Measurements from ENCODE around the gene INSL3. TPM values are rescaled to one million over a fixed set of nuclear protein-coding genes. Genes with fewer than 3 reads are reported as not detected.

INSL3 gene
- polyA plus RNA-seq, 6 donors from 2014 or later, result 0.49 to 1.8 (median 0.89) TPM; not detected in 1

DNA sequence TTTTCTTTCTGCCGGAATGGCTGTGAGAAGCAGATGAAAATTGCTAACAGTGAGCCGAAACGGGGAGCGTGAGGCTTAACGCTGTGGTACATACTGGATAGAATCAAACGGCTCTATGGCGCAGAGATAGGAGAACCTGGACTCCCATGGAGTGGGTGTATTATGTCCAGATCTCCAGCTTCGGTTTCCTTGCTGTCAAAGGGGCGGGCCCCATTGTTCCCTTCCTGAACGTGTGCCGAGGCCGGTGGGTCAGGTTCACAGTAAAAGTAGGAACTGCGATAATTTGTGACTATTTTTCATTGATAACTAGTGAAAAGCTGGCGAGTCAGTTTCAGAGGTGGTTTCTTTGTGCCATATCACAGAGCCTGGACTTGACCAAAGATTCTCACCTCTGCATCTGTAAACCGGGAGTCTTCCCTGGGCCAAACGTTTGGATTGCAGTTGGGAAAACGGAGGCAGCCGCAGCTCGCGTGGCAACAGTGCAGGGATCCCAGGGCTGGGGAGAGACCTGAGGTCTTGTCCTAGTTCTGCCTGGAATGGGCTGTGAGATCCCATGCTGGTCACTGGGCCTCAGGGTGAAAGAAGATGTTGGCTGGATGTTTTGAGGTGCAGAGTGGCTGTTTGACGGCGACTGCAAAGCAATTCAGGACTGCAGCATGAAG, 39.1 kb upstream of the INSL3 start:
- no peak for ATAC-seq (ENCODE audit: low read depth in 2 of 2)
- Mint-ChIP-seq H3K36me3 (peaks cover 0 to 14% of the 10 kb centered on the region in 2 donors), H3K9me3 (no peaks in the 10 kb centered on the region), H3K27me3 (peaks cover 0 to 2% (median 0%) of the 10 kb centered on the region in 3 donors), H3K27ac (peak overlapping the region; percentile 86 to 100 (median 97)), H3K4me3 (peak overlapping the region; percentile 95 to 100 (median 99)), H3K4me1 (peaks cover 36 to 53% (median 46%) of the 10 kb centered on the region in 3 donors)
- DNase-seq, result no peak

- Mint-ChIP-seq H3K9me3 (no peaks in the 10 kb centered on the region), H3K27me3 (peaks cover 0 to 4% (median 0%) of the 10 kb centered on the region in 3 donors), H3K27ac (peak within 1 kb of the TSS; percentile 95 to 100 (median 98)), H3K36me3 (peaks cover 0 to 14% of the 10 kb centered on the region in 2 donors), H3K4me3 (peak within 1 kb of the TSS; percentile 95 to 100 (median 99)), H3K4me1 (peaks cover 39 to 56% (median 46%) of the 10 kb centered on the region in 3 donors)
- ATAC-seq (ENCODE audit: low read depth in 2 of 2), result peak; percentile 91 to 92
- peak; percentile 97 for DNase-seq
These were observed 38.4 kb upstream of the INSL3 start, which contains the start of gene RPL18A for GRCh38 chr19:17859533-17860330. RPL18A (plus strand) TSS chr19:17859910; CDS start chr19:17859957, 47 bp downstream.

DNA sequence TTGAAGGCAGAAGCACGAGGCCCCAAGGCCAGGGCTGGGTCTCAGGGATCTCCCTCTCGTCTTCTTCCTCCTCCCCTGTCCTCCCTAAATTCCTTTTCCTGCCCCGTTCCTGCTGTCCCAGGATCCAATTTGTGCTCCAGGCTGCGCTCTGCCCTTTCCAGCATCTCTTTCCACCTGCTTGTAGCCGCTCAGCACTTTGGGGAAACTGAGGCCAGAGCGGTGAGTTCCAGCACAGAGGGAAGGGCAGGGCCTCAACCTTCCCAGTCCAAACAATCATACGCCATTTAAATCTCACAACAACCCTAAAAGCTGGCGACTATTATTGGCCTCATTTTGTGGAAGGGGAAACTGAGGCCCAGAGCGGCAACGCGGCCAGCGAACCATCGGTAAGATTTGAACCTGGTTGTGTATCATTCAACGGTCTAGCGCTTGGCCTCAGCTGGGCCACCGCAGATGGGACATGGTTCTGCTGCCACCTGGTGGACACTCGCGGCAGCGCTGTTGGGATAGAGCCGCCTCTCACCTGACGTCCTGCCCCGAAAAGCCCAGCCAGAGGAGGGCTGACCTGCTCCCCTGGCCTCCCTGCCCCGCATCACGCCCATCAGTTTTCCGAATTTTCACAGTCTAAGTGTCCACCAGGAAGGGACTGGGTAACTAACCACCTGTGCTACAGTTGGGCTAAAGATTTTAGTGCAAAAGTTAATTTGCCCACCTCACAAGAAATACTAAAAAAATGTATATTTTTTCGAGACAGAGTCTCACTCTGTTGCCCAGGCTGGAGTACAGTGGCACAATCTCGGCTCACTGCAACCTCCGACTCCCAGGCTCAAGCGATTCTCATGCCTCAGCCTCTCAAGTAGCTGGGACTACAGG, 34.2 kb upstream of the INSL3 start:
- H3K4me3 Mint-ChIP-seq, result peak overlapping the region in 1 of 8 donors; percentile 47
- H3K9me3 Mint-ChIP-seq, result no peaks in the 10 kb centered on the region
- ATAC-seq (ENCODE audit: low read depth in 2 of 2), result peak in 1 of 2 donors; percentile 16
- peak; percentile 78 for DNase-seq
- peaks cover 0 to 4% (median 0%) of the 10 kb centered on the region in 3 donors for H3K27me3 Mint-ChIP-seq
- H3K36me3 Mint-ChIP-seq, result peaks cover 0 to 8% of the 10 kb centered on the region in 2 donors
- H3K27ac Mint-ChIP-seq, result peak overlapping the region in 5 of 6 donors; percentile 24 to 87 (median 66)
- H3K4me1 Mint-ChIP-seq, result peaks cover 31 to 41% (median 34%) of the 10 kb centered on the region in 3 donors

DNA sequence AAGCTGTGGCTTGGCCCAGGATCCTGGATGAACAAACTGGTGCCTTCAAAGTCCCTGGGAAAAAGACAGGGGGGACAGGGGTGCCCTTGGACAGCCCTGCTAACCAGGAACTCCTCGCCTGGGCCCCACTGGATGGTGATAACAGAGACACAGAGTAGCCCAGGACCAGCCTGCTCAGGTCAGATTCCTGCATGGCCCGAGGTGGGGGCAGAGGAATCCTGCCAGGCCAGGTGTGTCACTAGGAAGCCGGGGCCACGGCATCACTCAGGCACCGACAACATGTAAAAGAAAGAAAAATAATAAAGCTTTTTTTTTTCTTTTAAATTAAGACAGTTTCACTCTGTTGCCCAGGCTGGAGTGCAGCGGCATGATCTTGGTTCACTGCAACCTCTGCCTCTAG, 32.7 kb upstream of the INSL3 start:
- Mint-ChIP-seq H3K9me3 (no peaks in the 10 kb centered on the region), H3K4me3 (peak overlapping the region in 1 of 8 donors; percentile 47), H3K27ac (peak overlapping the region in 1 of 6 donors; percentile 67), H3K27me3 (peaks cover 0 to 4% (median 0%) of the 10 kb centered on the region in 3 donors), H3K36me3 (no peaks in the 10 kb centered on the region), H3K4me1 (peaks cover 28 to 43% (median 36%) of the 10 kb centered on the region in 3 donors)
- DNase-seq (no peak), ATAC-seq (ENCODE audit: low read depth in 2 of 2) (no peak)

- Mint-ChIP-seq H3K27ac (peak overlapping the region; percentile 92 to 99 (median 96)), H3K27me3 (no peaks in the 10 kb centered on the region), H3K4me1 (peaks cover 49 to 81% (median 70%) of the 10 kb centered on the region in 3 donors), H3K9me3 (no peaks in the 10 kb centered on the region), H3K4me3 (peak overlapping the region; percentile 82 to 95 (median 92)), H3K36me3 (no peaks in the 10 kb centered on the region)
- DNase-seq (no peak), ATAC-seq (ENCODE audit: low read depth in 2 of 2) (no peak)
These were observed 27.4 kb upstream of the INSL3 start for GRCh38 chr19:17848595-17849292.

DNA sequence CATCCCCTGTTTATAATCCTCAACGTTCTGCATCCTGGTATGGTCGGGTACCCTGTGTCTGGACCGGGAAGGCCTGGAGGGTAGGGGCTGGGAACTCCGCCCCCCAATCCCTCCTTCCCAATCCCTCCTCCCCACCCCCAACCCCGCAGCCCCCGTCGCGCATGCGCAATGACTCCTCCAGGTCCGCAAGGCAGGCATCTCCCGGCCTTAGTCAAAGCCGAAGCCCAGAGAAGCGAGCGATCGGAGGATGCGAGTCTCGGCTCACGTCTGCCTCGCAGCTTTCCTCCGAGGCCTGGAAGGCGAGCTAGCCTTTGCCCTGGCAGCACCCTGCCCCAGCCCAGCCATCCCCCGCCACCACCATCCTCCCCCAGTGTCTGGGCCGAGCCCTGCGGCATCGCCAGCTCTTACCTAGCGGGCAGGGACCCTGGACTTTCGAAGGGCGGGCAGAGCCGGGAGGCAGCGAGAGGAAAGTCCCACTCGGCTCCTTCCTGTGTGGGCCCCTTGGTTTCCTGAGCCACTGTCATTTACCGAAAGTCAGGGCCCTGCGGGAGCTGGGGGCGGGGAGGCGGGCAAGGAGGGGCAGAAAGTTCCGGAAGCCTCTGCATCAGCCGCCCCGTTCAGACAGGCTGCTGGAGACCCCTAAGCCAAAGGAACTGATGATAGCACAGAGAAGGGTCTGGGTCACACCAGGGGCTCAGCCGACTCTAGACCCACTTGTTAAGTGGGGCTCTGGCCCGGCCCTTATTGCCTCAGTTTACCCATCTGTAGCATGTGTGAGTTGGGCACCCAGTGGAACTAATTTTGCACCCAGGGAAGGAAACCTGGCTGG, 26.4 kb upstream of the INSL3 start, which contains the start of gene JAK3:
Gene JAK3, minus strand, starts transcription at position 445 of the 829 bp plus-strand sequence. CDS start 3,565 bp downstream, outside the sequence.
- ATAC-seq (ENCODE audit: low read depth in 2 of 2) (peak; percentile 81 to 83), DNase-seq (peak; percentile 77)
- H3K9me3 Mint-ChIP-seq, result no peaks in the 10 kb centered on the region
- H3K36me3 Mint-ChIP-seq, result no peaks in the 10 kb centered on the region
- peak within 1 kb of the TSS; percentile 82 to 95 (median 92) for H3K4me3 Mint-ChIP-seq
- H3K4me1 Mint-ChIP-seq, result peaks cover 54 to 85% (median 72%) of the 10 kb centered on the region in 3 donors
- H3K27ac Mint-ChIP-seq, result peak within 1 kb of the TSS; percentile 92 to 99 (median 96)
- no peaks in the 10 kb centered on the region for H3K27me3 Mint-ChIP-seq

- H3K4me1 Mint-ChIP-seq, result peaks cover 50 to 71% (median 64%) of the 10 kb centered on the region in 3 donors
- H3K27me3 Mint-ChIP-seq, result no peaks in the 10 kb centered on the region
- H3K27ac Mint-ChIP-seq, result peak overlapping the region; percentile 68 to 97 (median 91)
- ATAC-seq (ENCODE audit: low read depth in 2 of 2) (no peak), DNase-seq (no peak)
- H3K36me3 Mint-ChIP-seq, result peaks cover 0 to 3% of the 10 kb centered on the region in 2 donors
- H3K9me3 Mint-ChIP-seq, result no peaks in the 10 kb centered on the region
- H3K4me3 Mint-ChIP-seq, result peak overlapping the region; percentile 60 to 95 (median 91)
These were observed 24.8 kb upstream of the INSL3 start for GRCh38 chr19:17846146-17846545.

DNA sequence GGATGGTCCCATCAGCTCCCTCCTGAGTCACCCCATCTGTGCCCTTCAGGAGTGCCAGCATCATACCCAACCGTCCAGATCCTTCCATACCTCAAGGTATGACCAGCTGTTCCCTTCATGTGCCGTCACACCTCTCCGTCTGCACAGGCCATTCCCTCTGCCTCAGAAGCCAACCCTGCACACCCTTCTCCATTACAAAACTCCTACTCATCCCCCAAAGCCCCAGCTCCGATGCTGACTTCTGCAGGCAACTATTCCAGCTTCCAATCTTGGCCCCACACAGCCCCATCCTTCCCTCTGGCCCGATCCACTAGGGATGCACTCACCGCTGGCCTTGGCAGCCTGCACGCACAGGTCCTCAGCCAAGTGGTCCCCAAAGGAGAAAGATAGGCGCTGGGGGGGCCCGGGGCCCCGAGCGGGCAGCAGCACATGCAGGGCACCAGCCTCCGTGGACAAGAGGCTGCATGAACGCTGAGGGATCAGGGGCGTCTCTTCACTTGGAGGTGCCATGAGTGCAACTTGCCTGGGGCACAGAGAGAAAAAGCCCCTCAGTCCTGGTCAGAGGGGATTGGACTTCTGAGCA, 22.7 kb upstream of the INSL3 start:
- no peaks in the 10 kb centered on the region for H3K9me3 Mint-ChIP-seq
- H3K27me3 Mint-ChIP-seq, result no peaks in the 10 kb centered on the region
- H3K4me3 Mint-ChIP-seq, result peak overlapping the region in 1 of 8 donors; percentile 53
- DNase-seq (no peak), ATAC-seq (ENCODE audit: low read depth in 2 of 2) (no peak)
- H3K4me1 Mint-ChIP-seq, result peaks cover 36 to 57% (median 51%) of the 10 kb centered on the region in 3 donors
- H3K36me3 Mint-ChIP-seq, result peaks cover 0 to 9% of the 10 kb centered on the region in 2 donors
- H3K27ac Mint-ChIP-seq, result peak overlapping the region in 1 of 6 donors; percentile 82

- H3K27me3 Mint-ChIP-seq, result no peaks in the 10 kb centered on the region
- H3K9me3 Mint-ChIP-seq, result no peaks in the 10 kb centered on the region
- no peak overlapping the region for H3K27ac Mint-ChIP-seq
- ATAC-seq (ENCODE audit: low read depth in 2 of 2) (no peak), DNase-seq (no peak)
- peaks cover 0 to 9% of the 10 kb centered on the region in 2 donors for H3K36me3 Mint-ChIP-seq
- H3K4me1 Mint-ChIP-seq, result peaks cover 30 to 51% (median 44%) of the 10 kb centered on the region in 3 donors
- H3K4me3 Mint-ChIP-seq, result peak overlapping the region in 2 of 8 donors; percentile 29 to 41
These were observed 22.0 kb upstream of the INSL3 start for GRCh38 chr19:17843292-17843827.

DNA sequence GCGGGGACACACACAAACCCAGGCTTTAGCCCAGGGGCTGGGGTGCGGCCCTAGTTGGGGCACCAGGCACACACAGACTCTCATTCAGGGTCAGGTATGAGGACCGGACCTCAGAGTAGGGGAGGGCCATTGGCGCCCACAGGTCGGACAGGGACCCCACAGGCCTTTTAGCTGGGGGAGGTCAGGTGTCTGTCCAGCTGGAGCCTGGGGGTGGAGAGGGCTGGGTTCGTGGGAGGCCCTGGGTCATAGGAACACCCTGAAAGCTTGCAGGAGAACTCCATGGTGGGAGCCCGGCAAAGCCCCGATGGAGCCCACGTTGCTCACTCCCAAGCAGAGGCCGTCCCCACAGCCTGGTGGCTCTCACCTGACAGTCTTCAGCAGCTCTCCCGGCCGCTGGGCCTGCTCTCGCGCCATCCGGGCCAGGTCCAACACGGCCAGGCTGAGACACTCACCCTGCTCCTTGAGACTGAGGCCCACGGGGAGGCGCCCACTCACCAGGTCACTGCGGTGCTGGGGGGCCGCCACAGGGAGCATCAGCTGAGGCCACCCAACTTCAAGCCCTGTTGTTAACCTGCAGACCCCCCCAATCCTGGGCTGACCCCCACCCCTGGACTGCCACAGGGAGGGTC, 21.5 kb upstream of the INSL3 start:
- no peak for ATAC-seq (ENCODE audit: low read depth in 2 of 2)
- peaks cover 4 to 13% of the 10 kb centered on the region in 2 donors for H3K36me3 Mint-ChIP-seq
- H3K27ac Mint-ChIP-seq, result no peak overlapping the region
- peaks cover 25 to 46% (median 39%) of the 10 kb centered on the region in 3 donors for H3K4me1 Mint-ChIP-seq
- no peak for DNase-seq
- H3K4me3 Mint-ChIP-seq, result peak overlapping the region in 1 of 8 donors; percentile 41
- H3K9me3 Mint-ChIP-seq, result no peaks in the 10 kb centered on the region
- H3K27me3 Mint-ChIP-seq, result no peaks in the 10 kb centered on the region

Data from naive B cell (primary cell).